Liver (tissue), 9 donors: ENCODE measurements around the gene KLHDC3. TPM values are rescaled to one million over a fixed set of nuclear protein-coding genes. Genes with fewer than 3 reads are reported as not detected.

Experiments used
- DNase-seq: peaks from one replicate; pipeline ENCODE4 v3.0.0-alpha.2; 2017; ENCODE audit warnings: low spot score
- H3K27ac ChIP-seq, 2 donors: one replicate each; pipeline ENCODE4 v1.7.0; 2013; ENCODE audit warnings: inconsistent platforms in 2 of 2, low read length in 2 of 2, control low read depth in 1 of 2, low read depth in 1 of 2, mild to moderate bottlenecking in 1 of 2
- H3K27me3 ChIP-seq, 4 donors: one replicate each; pipeline versions ENCODE4 v1.6.1 to v1.7.0; 2013; ENCODE audit warnings: low read length in 3 of 4, inconsistent platforms in 1 of 4, mild to moderate bottlenecking in 1 of 4, moderate library complexity in 1 of 4; ENCODE audit not compliant: control insufficient read depth in 4 of 4, insufficient read depth in 4 of 4
- H3K36me3 ChIP-seq, 4 donors: one replicate each; pipeline versions ENCODE4 v1.6.1 to v1.7.0; 2013; ENCODE audit warnings: low read length in 3 of 4, mild to moderate bottlenecking in 3 of 4, low read depth in 1 of 4, moderate library complexity in 1 of 4; ENCODE audit not compliant: control insufficient read depth in 4 of 4, insufficient read depth in 3 of 4
- H3K4me1 ChIP-seq, 4 donors: one replicate each; pipeline versions ENCODE4 v1.6.1 to v1.7.0; 2013; ENCODE audit warnings: low read length in 3 of 4, mild to moderate bottlenecking in 3 of 4, moderate library complexity in 1 of 4; ENCODE audit not compliant: control insufficient read depth in 4 of 4, insufficient read depth in 4 of 4
- H3K4me3 ChIP-seq, 3 donors: one replicate each; pipeline versions ENCODE4 v1.6.1 to v1.7.0; 2013; ENCODE audit warnings: low read length in 3 of 3, control low read depth in 1 of 3, low read depth in 1 of 3, mild to moderate bottlenecking in 1 of 3
- H3K9ac ChIP-seq, 2 donors: one replicate each; pipeline ENCODE4 v1.7.0; 2013; ENCODE audit warnings: low read length in 2 of 2, mild to moderate bottlenecking in 2 of 2, moderate library complexity in 2 of 2, control low read depth in 1 of 2, low read depth in 1 of 2
- H3K9me3 ChIP-seq, 4 donors: one replicate each; pipeline versions ENCODE4 v1.6.1 to v1.7.0; 2013; ENCODE audit warnings: low read length in 3 of 4; ENCODE audit not compliant: control insufficient read depth in 4 of 4
- ATF3 ChIP-seq: IDR thresholded peaks from 2 replicates; pipeline ENCODE4 v1.6.1; 2016; ENCODE audit warnings: antibody characterized with exemption
- CTCF ChIP-seq: fragments of 150-350 bp; IDR thresholded peaks from 2 replicates; pipeline ENCODE4 v1.5.1; 2017; ENCODE audit warnings: improper control_type of control experiment, low read depth, low read length; ENCODE audit not compliant: missing input control
- EGR1 ChIP-seq, 2 donors: IDR thresholded peaks; 2 replicates each; pipeline ENCODE4 v1.6.1; 2016 to 2018; ENCODE audit warnings: antibody characterized with exemption in 2 of 2, low read depth in 2 of 2
- FOXA1 ChIP-seq: IDR thresholded peaks from 2 replicates; pipeline ENCODE4 v1.6.1; 2016; ENCODE audit warnings: antibody characterized with exemption
- FOXA2 ChIP-seq: IDR thresholded peaks from 2 replicates; pipeline ENCODE4 v1.6.1; 2016; ENCODE audit warnings: antibody characterized with exemption
- GABPA ChIP-seq, 2 donors: IDR thresholded peaks in 1 of 2; conservative IDR thresholded peaks in 1 of 2; 2 replicates each; pipeline ENCODE4 v1.6.1; 2016; ENCODE audit warnings: antibody characterized with exemption in 2 of 2, mild to moderate bottlenecking in 1 of 2, moderate library complexity in 1 of 2
- HNF4A ChIP-seq, 2 donors: conservative IDR thresholded peaks; 2 replicates each; pipeline ENCODE4 v1.6.1; 2016; ENCODE audit warnings: antibody characterized with exemption in 2 of 2, mild to moderate bottlenecking in 2 of 2
- HNF4G ChIP-seq: IDR thresholded peaks from 2 replicates; pipeline ENCODE4 v1.6.1; 2016; ENCODE audit warnings: antibody characterized with exemption
- JUND ChIP-seq, 2 donors: IDR thresholded peaks; 2 replicates each; pipeline ENCODE4 v1.6.1; 2016; ENCODE audit warnings: antibody characterized with exemption in 2 of 2
- MAX ChIP-seq: IDR thresholded peaks from 2 replicates; pipeline ENCODE4 v1.6.1; 2016; ENCODE audit warnings: antibody characterized with exemption
- NR2F2 ChIP-seq: IDR thresholded peaks from 2 replicates; pipeline ENCODE4 v1.6.1; 2016; ENCODE audit warnings: antibody characterized with exemption
- RAD21 ChIP-seq, 2 donors: IDR thresholded peaks; 2 replicates each; pipeline ENCODE4 v1.6.1; 2016; ENCODE audit warnings: antibody characterized with exemption in 2 of 2, mild to moderate bottlenecking in 2 of 2
- REST ChIP-seq: IDR thresholded peaks from 2 replicates; pipeline ENCODE4 v1.6.1; 2016; ENCODE audit warnings: antibody characterized with exemption, mild to moderate bottlenecking
- RXRA ChIP-seq, 2 donors: IDR thresholded peaks; 2 replicates each; pipeline ENCODE4 v1.6.1; 2017 to 2018; ENCODE audit warnings: antibody characterized with exemption in 2 of 2, mild to moderate bottlenecking in 1 of 2
- SP1 ChIP-seq: IDR thresholded peaks from 2 replicates; pipeline ENCODE4 v1.6.1; 2018; ENCODE audit warnings: antibody characterized with exemption, mild to moderate bottlenecking
- TAF1 ChIP-seq: conservative IDR thresholded peaks from 2 replicates; pipeline ENCODE4 v1.6.1; 2016; ENCODE audit warnings: antibody characterized with exemption, mild to moderate bottlenecking
- YY1 ChIP-seq: IDR thresholded peaks from 2 replicates; pipeline ENCODE4 v1.6.1; 2016; ENCODE audit warnings: antibody characterized with exemption, mild to moderate bottlenecking
- ZBTB33 ChIP-seq: IDR thresholded peaks from 2 replicates; pipeline ENCODE4 v1.6.1; 2016; ENCODE audit warnings: antibody characterized with exemption
- WGBS: extraction: QIAGEN DNeasy Blood & Tissue Kit; methylation state at CpG from one replicate; pipeline ENCODE4 v1.1.7; 2013; 5-methylcytosine and 5-hydroxymethylcytosine counted together
- polyA plus RNA-seq, 2 donors: library from polyadenylated mRNA; stranded (reverse) in 1 of 2; unstranded in 1 of 2; fragments of 200-250 nt in 1 of 2; fragments of >200 nt in 1 of 2; fragmentation: Nextera tagmentation in 1 of 2; extraction: Ambion mirVana in 1 of 2; gene quantifications; one replicate each; pipeline versions ENCODE4 v1.2.1 to v1.2.3, GENCODE V29; 2013 to 2015
- total RNA-seq, 2 donors: library from RNA; depleted of rRNA; stranded (reverse); fragments of >200 nt; gene quantifications; one replicate each; pipeline ENCODE4 v1.2.3, GENCODE V29; 2014
- donor health status: healthy.
- donor health status: healthy.
- donor health status: healthy.
- donor health status: healthy.
- donor health status: healthy.

KLHDC3 gene
- total and polyA plus RNA-seq, 4 donors = 30.9 to 66.5 (median 50.6) TPM

- Histone ChIP-seq H3K27me3 (no peaks in the 10 kb centered on the region), H3K4me3 (no peak overlapping the region), H3K9ac (no peak overlapping the region), H3K9me3 (no peaks in the 10 kb centered on the region), H3K4me1 (peaks cover 2 to 13% (median 9%) of the 10 kb centered on the region in 4 donors), H3K27ac (no peak overlapping the region), H3K36me3 (peaks cover 8 to 43% (median 30%) of the 10 kb centered on the region in 4 donors)
- TF ChIP-seq MAX (no peak), SP1 (no peak), ZBTB33 (no peak), JUND (IDR thresholded peaks at IDR 0.05) (no peak), EGR1 (IDR thresholded peaks at IDR 0.05; ENCODE audit: low read depth in 2 of 2) (no peak), FOXA1 (no peak), RAD21 (IDR thresholded peaks at IDR 0.05) (no peak), GABPA (IDR thresholded peaks at IDR 0.05 in 1 of 2, conservative IDR thresholded peaks at IDR 0.05 in 1 of 2) (no peak), FOXA2 (no peak), CTCF (no peak), ATF3 (no peak), YY1 (no peak), RXRA (IDR thresholded peaks at IDR 0.05) (no peak), REST (no peak), HNF4G (no peak), NR2F2 (no peak), HNF4A (conservative IDR thresholded peaks at IDR 0.05) (no peak), TAF1 (no peak)
- WGBS = 98% methylated on average over 2 of the region's 2 CpGs
- DNase-seq = no peak
Observed at GRCh38 chr6:43024436-43024835, 10.4 kb downstream of the KLHDC3 start.
